CD4-positive, alpha-beta T cell treated with Interleukin-17A for 1 hour (primary cell): ENCODE measurements around the gene HNF4A.
A peak's percentile ranks its signal among the peaks of the same experiment; 100 is the strongest.
"Not testable (repeated sequence)": the region's sequence is repeated elsewhere in the genome, so short reads cannot be mapped to it uniquely, and the experiment has no call there.

Experiments
- DNase-seq: peaks from one replicate; pipeline ENCODE4 v3.0.0-alpha.2; 2020

The HNF4A gene

GRCh38 chr20:44447827-44448419 lies 92.4 kb downstream of the HNF4A start:
- DNase-seq, result no peak

GRCh38 chr20:44448753-44449546 lies 93.5 kb downstream of the HNF4A start:
- DNase-seq, result peak; percentile 7

- no peak for DNase-seq
Observed at GRCh38 chr20:44449864-44450263, 94.4 kb downstream of the HNF4A start.

GRCh38 chr20:44450281-44450889 lies 94.9 kb downstream of the HNF4A start:
- DNase-seq, result no peak

- no peak for DNase-seq
Observed at GRCh38 chr20:44450903-44451450, 95.5 kb downstream of the HNF4A start.

- DNase-seq, result no peak
Observed at GRCh38 chr20:44454306-44454963, 98.9 kb downstream of the HNF4A start.

- DNase-seq, result no peak
Observed at GRCh38 chr20:44455126-44455525, 99.6 kb downstream of the HNF4A start.

GRCh38 chr20:44456611-44457010 lies 101.1 kb downstream of the HNF4A start:
- no peak for DNase-seq

GRCh38 chr20:44457016-44457415 lies 101.5 kb downstream of the HNF4A start:
- no peak for DNase-seq

GRCh38 chr20:44459271-44459670 lies 103.8 kb downstream of the HNF4A start:
- no peak for DNase-seq

GRCh38 chr20:44460795-44461141 lies 105.3 kb downstream of the HNF4A start:
- DNase-seq, result peak; percentile 34

GRCh38 chr20:44461142-44461802 lies 105.8 kb downstream of the HNF4A start:
- DNase-seq, result no peak

GRCh38 chr20:44461803-44462174 lies 106.3 kb downstream of the HNF4A start:
- no peak for DNase-seq

- no peak for DNase-seq
Observed at GRCh38 chr20:44463466-44463865, 108.0 kb downstream of the HNF4A start.

GRCh38 chr20:44464514-44464913 lies 109.0 kb downstream of the HNF4A start:
- no peak for DNase-seq

GRCh38 chr20:44465001-44465560 lies 109.6 kb downstream of the HNF4A start:
- no peak for DNase-seq

GRCh38 chr20:44467289-44467883 lies 111.9 kb downstream of the HNF4A start:
- no peak for DNase-seq

- no peak for DNase-seq
Observed at GRCh38 chr20:44468044-44468782, 112.7 kb downstream of the HNF4A start.

GRCh38 chr20:44470327-44470726 lies 114.8 kb downstream of the HNF4A start:
- no peak for DNase-seq

GRCh38 chr20:44471481-44471882 lies 116.0 kb downstream of the HNF4A start:
- no peak for DNase-seq

GRCh38 chr20:44472283-44472682 lies 116.8 kb downstream of the HNF4A start:
- not testable (repeated sequence) for DNase-seq

GRCh38 chr20:44475372-44475693 lies 119.8 kb downstream of the HNF4A start:
- no peak for DNase-seq
